Caco-2 (cell line): ENCODE results near the gene DISP3. TPM values are rescaled to one million over a fixed set of nuclear protein-coding genes. Genes with fewer than 3 reads are reported as not detected.

Experiments used
- BruUV-seq: library from RNA; stranded (reverse); fragments of 400-500 nt; replicated peaks from 2 replicates; lab custom pipeline; 2021; lab: Mats Ljungman, UMichigan
- CTCF ChIA-PET: fragments of 300-600 bp; sonication (Branson Sonifier 250); formaldehyde crosslinking; loops from one replicate; lab custom pipeline; 2022; ENCODE audit warnings: antibody characterized with exemption; lab: Charles Lee
- POLR2A ChIA-PET: fragments of 300-600 bp; sonication (Branson Sonifier 250); formaldehyde crosslinking; loops from one replicate; lab custom pipeline; 2022; ENCODE audit warnings: antibody characterized with exemption; lab: Charles Lee
- DNase-seq, 2 experiments: peaks; one replicate each; pipeline versions ENCODE4 v3.0.0 to v3.0.0-alpha.2; 2020 to 2022
- H3K27me3 ChIP-seq: replicated peaks from 2 replicates; pipeline ENCODE4 v1.6.0; 2011; ENCODE audit warnings: low read length; ENCODE audit not compliant: control insufficient read depth, insufficient read depth
- H3K36me3 ChIP-seq: 2 replicates; pipeline ENCODE4 v1.5.1; 2011; ENCODE audit warnings: low read length; ENCODE audit not compliant: control insufficient read depth, insufficient read depth
- H3K4me1 ChIP-seq: fragments of 250-450 bp; sonication (Bioruptor Pico); 2 replicates; pipeline ENCODE4 v1.5.1; 2020; ENCODE audit warnings: mild to moderate bottlenecking
- H3K4me3 ChIP-seq: 2 replicates; pipeline ENCODE4 v1.5.1; 2011; ENCODE audit warnings: low read depth, mild to moderate bottlenecking, control low read depth, low read length
- H3K9me3 ChIP-seq: fragments of 250-450 bp; sonication (Bioruptor Pico); 2 replicates; pipeline ENCODE4 v1.5.1; 2020; ENCODE audit warnings: mild to moderate bottlenecking, moderate library complexity
- H3K27ac Mint-ChIP-seq: one replicate; pipeline ENCODE4 v1.8.0; 2022; ENCODE audit warnings: mixed read lengths; ENCODE audit not compliant: unreplicated experiment
- H3K27me3 Mint-ChIP-seq: one replicate; pipeline ENCODE4 v1.8.0; 2022; ENCODE audit warnings: mixed read lengths; ENCODE audit not compliant: insufficient read depth, unreplicated experiment
- H3K36me3 Mint-ChIP-seq: one replicate; pipeline ENCODE4 v1.8.0; 2022; ENCODE audit warnings: mild to moderate bottlenecking, mixed read lengths; ENCODE audit not compliant: insufficient read depth, unreplicated experiment
- H3K4me1 Mint-ChIP-seq: one replicate; pipeline ENCODE4 v1.8.0; 2022; ENCODE audit warnings: low read depth, mixed read lengths; ENCODE audit not compliant: unreplicated experiment
- H3K4me3 Mint-ChIP-seq: one replicate; pipeline ENCODE4 v1.8.0; 2022; ENCODE audit warnings: mild to moderate bottlenecking, moderate library complexity, mixed read lengths; ENCODE audit not compliant: unreplicated experiment
- H3K9me3 Mint-ChIP-seq: one replicate; pipeline ENCODE4 v1.8.0; 2022; ENCODE audit warnings: mixed read lengths; ENCODE audit not compliant: unreplicated experiment
- CTCF ChIP-seq, 2 experiments: fragments of 200-600 bp in 1 of 2; IDR thresholded peaks; 1 replicate in 1 of 2; 2 replicates in 1 of 2; pipeline versions ENCODE4 v1.5.1 to v1.8.0; 2011 to 2022; ENCODE audit warnings: antibody characterized with exemption in 1 of 2, control low read depth in 1 of 2, inconsistent platforms in 1 of 2, low read depth in 1 of 2, low read length in 1 of 2, mild to moderate bottlenecking in 1 of 2, moderate library complexity in 1 of 2; ENCODE audit not compliant: insufficient read depth in 1 of 2, severe bottlenecking in 1 of 2, unreplicated experiment in 1 of 2
- intact Hi-C: fragments of 100-400 bp; cut with micrococcal nuclease; formaldehyde crosslinking; loops from one replicate; pipeline ENCODE4 v1.10.0; 2022; ENCODE audit not compliant: unreplicated experiment
- total RNA-seq: library from RNA; stranded (reverse); gene quantifications from 2 replicates; pipeline ENCODE4 v1.2.3, GENCODE V29; 2022

DISP3 gene
- total RNA-seq, 1 experiment from 2014 or later, result 1.1 TPM

DNA sequence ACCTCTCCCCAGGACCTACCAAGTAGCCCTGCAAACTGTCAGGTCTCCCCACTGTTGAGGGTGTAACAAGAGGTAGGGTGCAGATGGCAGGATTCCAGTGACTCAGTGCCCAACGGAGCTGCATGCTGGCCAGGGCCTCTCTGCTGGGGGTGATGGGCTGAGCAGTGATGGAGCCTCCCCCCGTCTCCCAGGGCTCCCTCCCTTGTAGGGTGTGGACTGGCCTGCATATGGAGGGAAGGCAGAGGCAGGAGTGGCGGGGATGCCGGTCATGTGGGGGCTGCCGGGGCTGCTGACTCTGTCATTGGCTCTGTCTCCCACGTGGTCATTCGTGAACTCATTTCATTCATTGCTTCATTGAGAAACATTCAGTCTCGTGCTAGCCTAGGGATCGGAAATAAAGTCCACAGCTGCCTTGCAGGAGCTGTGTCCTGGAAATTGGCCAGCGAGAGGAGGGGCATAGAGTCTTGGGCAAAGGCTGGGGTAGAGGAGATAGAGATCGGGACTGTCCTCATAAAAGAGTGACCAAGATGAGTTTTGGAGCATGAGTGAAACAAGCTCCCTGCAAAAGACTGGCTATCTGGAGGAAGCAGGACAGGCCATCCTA lies 22.9 kb upstream of the DISP3 start:
- H3K27me3 Mint-ChIP-seq, result peaks cover 34% of the 10 kb centered on the region

DNA sequence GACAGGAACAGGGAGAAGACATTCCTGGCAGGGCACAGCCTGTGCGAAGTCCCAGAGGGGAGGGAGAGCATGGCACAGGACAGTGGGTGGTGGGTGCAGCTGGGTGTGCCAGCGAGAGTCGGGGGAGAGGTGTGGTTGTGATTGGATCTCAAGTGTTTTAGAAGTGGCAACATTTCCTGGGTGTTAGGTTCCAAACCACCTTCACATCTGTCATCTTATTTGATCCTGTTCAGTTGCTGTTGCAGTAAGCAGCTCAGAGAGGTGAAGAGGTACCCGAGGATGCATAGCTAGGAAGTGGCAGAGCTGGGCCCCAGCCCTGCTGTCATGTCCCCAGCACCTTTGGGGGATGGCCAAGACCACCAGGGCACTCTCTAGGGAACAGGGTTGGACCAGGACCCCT lies 22.0 kb upstream of the DISP3 start:
- no peaks in the 10 kb centered on the region for H3K9me3 Mint-ChIP-seq
- Histone ChIP-seq H3K4me1 (no peaks in the 10 kb centered on the region), H3K36me3 (no peaks in the 10 kb centered on the region), H3K9me3 (no peaks in the 10 kb centered on the region), H3K4me3 (no peak overlapping the region), H3K27me3 (peaks cover 4% of the 10 kb centered on the region)
- peaks cover 38% of the 10 kb centered on the region for H3K27me3 Mint-ChIP-seq
- no TSS peak for BruUV-seq
- no peak overlapping the region for H3K4me3 Mint-ChIP-seq
- intact Hi-C loops, result no loop called here
- TF ChIP-seq CTCF (IDR thresholded peaks at IDR 0.05; ENCODE audit: insufficient read depth in 1 of 2, low read depth in 1 of 2, low read length in 1 of 2, severe bottlenecking in 1 of 2, unreplicated experiment in 1 of 2), result no peak
- ChIA-PET POLR2A (no interaction called here), CTCF (no interaction called here)
- no peaks in the 10 kb centered on the region for H3K36me3 Mint-ChIP-seq
- no peak overlapping the region for H3K27ac Mint-ChIP-seq
- DNase-seq, result no peak
- no peaks in the 10 kb centered on the region for H3K4me1 Mint-ChIP-seq

More for the DNA sequence above, 22.9 kb upstream of the DISP3 start:
- Histone ChIP-seq H3K9me3 (no peaks in the 10 kb centered on the region), H3K4me1 (no peaks in the 10 kb centered on the region), H3K4me3 (no peak overlapping the region), H3K36me3 (no peaks in the 10 kb centered on the region), H3K27me3 (peaks cover 3% of the 10 kb centered on the region)
- no TSS peak for BruUV-seq
- Mint-ChIP-seq H3K36me3 (no peaks in the 10 kb centered on the region), H3K27ac (no peak overlapping the region), H3K9me3 (no peaks in the 10 kb centered on the region), H3K4me3 (no peak overlapping the region), H3K4me1 (no peaks in the 10 kb centered on the region)
- no peak for TF ChIP-seq CTCF (IDR thresholded peaks at IDR 0.05; ENCODE audit: insufficient read depth in 1 of 2, low read depth in 1 of 2, low read length in 1 of 2, severe bottlenecking in 1 of 2, unreplicated experiment in 1 of 2)
- DNase-seq, result no peak
- CTCF ChIA-PET, result interaction anchor here (0.7 kb wide), 1 partner anchor 264 kb away, joined by 8 read pairs; no protein-coding TSS in a partner anchor
- intact Hi-C loops, result no loop called here
- POLR2A ChIA-PET, result no interaction called here

GRCh38 chr1:11458811-11459275 lies 20.1 kb upstream of the DISP3 start:
- no peak overlapping the region for H3K27ac Mint-ChIP-seq
- H3K36me3 Mint-ChIP-seq, result no peaks in the 10 kb centered on the region
- no TSS peak for BruUV-seq
- no peaks in the 10 kb centered on the region for H3K36me3 ChIP-seq
- H3K9me3 Mint-ChIP-seq, result no peaks in the 10 kb centered on the region
- H3K4me3 Mint-ChIP-seq, result no peak overlapping the region
- H3K4me1 ChIP-seq, result no peaks in the 10 kb centered on the region
- H3K27me3 Mint-ChIP-seq, result peaks cover 43% of the 10 kb centered on the region
- H3K9me3 ChIP-seq, result no peaks in the 10 kb centered on the region
- no peak for DNase-seq
- intact Hi-C loops, result no loop called here
- peaks cover 5% of the 10 kb centered on the region for H3K27me3 ChIP-seq
- H3K4me3 ChIP-seq, result no peak overlapping the region
- no peaks in the 10 kb centered on the region for H3K4me1 Mint-ChIP-seq
- TF ChIP-seq CTCF (IDR thresholded peaks at IDR 0.05; ENCODE audit: insufficient read depth in 1 of 2, low read depth in 1 of 2, low read length in 1 of 2, severe bottlenecking in 1 of 2, unreplicated experiment in 1 of 2), result no peak
- ChIA-PET POLR2A (no interaction called here), CTCF (no interaction called here)
